GM18873 (cell line): ENCODE results near the gene TAF15.

Source experiments
- ATAC-seq: cut with Tn5 transposase; IDR thresholded peaks from one replicate; pipeline ENCODE4 v1.9.1; 2021; ENCODE audit warnings: mild to moderate bottlenecking, moderate library complexity, moderate number of reproducible peaks; ENCODE audit not compliant: unreplicated experiment, low FRiP score

The TAF15 gene

GRCh38 chr17:35895636-35896587, 86.6 kb downstream of the TAF15 start:
- ATAC-seq: no peak
